Measurements from ENCODE around the gene NABP2.
"Not testable (repeated sequence)": the region's sequence is repeated elsewhere in the genome, so short reads cannot be mapped to it uniquely, and the experiment has no call there.

NABP2 gene

GRCh38 chr12:56272468-56272867 is 48.3 kb downstream of the NABP2 start:
- not testable (repeated sequence) for DNase-seq (ENCODE audit: low read depth in 1 of 2, low spot score in 1 of 2)

DNA sequence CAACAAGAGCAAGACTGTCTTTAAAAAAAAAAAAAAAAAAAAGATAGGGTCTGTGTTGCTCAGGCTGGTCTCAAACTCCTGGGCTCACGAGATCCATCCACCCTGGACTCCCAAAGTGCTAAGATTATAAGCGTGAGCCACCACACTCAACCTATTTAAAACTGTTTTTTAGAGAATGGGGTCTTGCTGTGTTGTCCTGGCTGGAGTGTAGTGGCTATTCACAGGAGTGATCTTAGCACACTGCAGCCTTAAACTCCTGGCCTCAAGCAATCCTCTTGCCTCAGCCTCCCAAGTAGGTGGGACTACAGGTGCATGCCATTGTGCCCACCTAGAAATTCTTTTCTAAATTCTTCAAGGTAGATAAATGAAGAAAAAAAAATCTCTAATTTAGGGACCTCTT is 50.2 kb downstream of the NABP2 start:
- DNase-seq (ENCODE audit: low read depth in 1 of 2, low spot score in 1 of 2) = no peak

DNA sequence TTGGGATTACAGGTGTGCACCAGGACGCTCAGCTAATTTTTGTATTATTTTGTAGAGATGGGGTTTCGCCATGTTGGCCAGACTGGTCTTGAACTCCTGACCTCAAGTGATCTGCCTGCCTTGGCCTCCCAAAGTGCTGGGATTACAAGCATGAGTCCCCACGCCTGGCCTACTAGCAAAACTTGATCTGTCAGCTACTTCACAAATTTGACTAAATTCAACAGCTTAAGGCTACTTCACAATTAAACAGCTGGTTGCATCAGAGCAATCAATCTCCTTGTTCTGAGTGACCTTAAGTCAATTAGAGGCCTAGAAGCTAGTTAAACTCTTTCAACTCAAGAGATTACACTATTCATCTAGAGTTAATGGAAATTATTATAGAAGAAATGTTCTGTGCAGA is 54.8 kb downstream of the NABP2 start:
- no peak for DNase-seq (ENCODE audit: low read depth in 1 of 2, low spot score in 1 of 2)

All from activated CD4-positive, alpha-beta T cell treated with anti-CD3 and anti-CD28 coated beads, Interleukin-2, amount 50 U/mL, for 24 hours (primary cell).